Aorta (tissue), 5 donors: ENCODE results near the gene ERN1. TPM values are rescaled to one million over a fixed set of nuclear protein-coding genes. Genes with fewer than 3 reads are reported as not detected.
A peak's percentile ranks its signal among the peaks of the same experiment; 100 is the strongest.

Experiments
- ATAC-seq: fragments of 200-7000 bp; cut with Tn5 transposase; one replicate; pipeline ENCODE4 v1.9.1; 2022; ENCODE audit warnings: moderate library complexity; ENCODE audit not compliant: low FRiP score
- DNase-seq, 2 donors: peaks; one replicate each; pipeline ENCODE4 v3.0.0-alpha.2; 2020
- H3K27ac ChIP-seq, 2 donors: one replicate each; pipeline ENCODE4 v1.5.1; 2013; ENCODE audit warnings: low read length in 2 of 2, mild to moderate bottlenecking in 2 of 2, moderate library complexity in 2 of 2, control low read depth in 1 of 2, inconsistent platforms in 1 of 2, low read depth in 1 of 2
- H3K27me3 ChIP-seq, 2 donors: one replicate each; pipeline ENCODE4 v1.6.1; 2013; ENCODE audit warnings: control low read depth in 1 of 2, low read length in 1 of 2, mild to moderate bottlenecking in 1 of 2, moderate library complexity in 1 of 2; ENCODE audit not compliant: insufficient read depth in 2 of 2, control insufficient read depth in 1 of 2
- H3K36me3 ChIP-seq, 2 donors: one replicate each; pipeline ENCODE4 v1.6.1; 2013; ENCODE audit warnings: control low read depth in 1 of 2, low read length in 1 of 2, mild to moderate bottlenecking in 1 of 2; ENCODE audit not compliant: insufficient read depth in 2 of 2, control insufficient read depth in 1 of 2
- H3K4me1 ChIP-seq, 2 donors: one replicate each; pipeline ENCODE4 v1.6.1; 2013; ENCODE audit warnings: low read length in 2 of 2, control low read depth in 1 of 2, mild to moderate bottlenecking in 1 of 2, moderate library complexity in 1 of 2; ENCODE audit not compliant: insufficient read depth in 2 of 2, control insufficient read depth in 1 of 2
- H3K4me3 ChIP-seq, 2 donors: one replicate each; pipeline ENCODE4 v1.5.1; 2013; ENCODE audit warnings: low read length in 2 of 2, control low read depth in 1 of 2, mild to moderate bottlenecking in 1 of 2
- H3K9me3 ChIP-seq: one replicate; pipeline ENCODE4 v1.6.1; 2013; ENCODE audit warnings: mild to moderate bottlenecking, low read length; ENCODE audit not compliant: control insufficient read depth
- WGBS, 2 donors: extraction: QIAGEN DNeasy Blood & Tissue Kit; methylation state at CpG; one replicate each; pipeline ENCODE4 v1.1.7; 2013; 5-methylcytosine and 5-hydroxymethylcytosine counted together
- intact Hi-C, 2 donors: fragments of 100-400 bp; cut with DNase I; formaldehyde crosslinking; loops; one replicate each; pipeline versions ENCODE4 v1.14.2 to v1.15.0; 2022
- polyA plus RNA-seq, 2 donors: library from polyadenylated mRNA; stranded (reverse); fragments of 200-250 nt; gene quantifications; one replicate each; pipeline ENCODE4 v1.2.3, GENCODE V29; 2013
- total RNA-seq, 2 donors: library from RNA; stranded (reverse); fragmentation: NEBNext Ultra II Directional; extraction: Animal tissue kit (Norgen Biotek cat#: 25700); gene quantifications; one replicate each; pipeline ENCODE4 v1.2.1, GENCODE V29; 2021
- donor health status: healthy with polysubstance abuse.
- donor health status: Bipolar disorder and iron deficiency.
- donor health status: DM: no; HTN: no; CAD: no.
- donor health status: DM: no; HTN: no; CAD: no.
- donor health status: DM: yes; HTN: yes; CAD: no.

The ERN1 gene
- total and polyA plus RNA-seq, 4 donors = 1.0 to 31.0 (median 11.5) TPM

GRCh38 chr17:64091571-64091970, 38.4 kb downstream of the ERN1 start:
- H3K4me3 ChIP-seq = no peak overlapping the region
- ATAC-seq (no peak), DNase-seq (no peak)
- 95 to 98% methylated on average over 6 of the region's 6 CpGs for WGBS, 2 donors
- intact Hi-C loops = no loop called here
- H3K9me3 ChIP-seq = no peaks in the 10 kb centered on the region
- H3K27me3 ChIP-seq = no peaks in the 10 kb centered on the region
- no peak overlapping the region for H3K27ac ChIP-seq
- no peaks in the 10 kb centered on the region for H3K4me1 ChIP-seq
- no peaks in the 10 kb centered on the region for H3K36me3 ChIP-seq

GRCh38 chr17:64091116-64091515, 38.8 kb downstream of the ERN1 start:
- H3K36me3 ChIP-seq = no peaks in the 10 kb centered on the region
- DNase-seq (no peak), ATAC-seq (no peak)
- H3K4me3 ChIP-seq = no peak overlapping the region
- intact Hi-C loops = no loop called here
- no peaks in the 10 kb centered on the region for H3K27me3 ChIP-seq
- no peaks in the 10 kb centered on the region for H3K4me1 ChIP-seq
- no peaks in the 10 kb centered on the region for H3K9me3 ChIP-seq
- 91 to 92% methylated on average over 3 of the region's 3 CpGs for whole genome bisulfite sequencing, 2 donors
- no peak overlapping the region for H3K27ac ChIP-seq

GRCh38 chr17:64090144-64090543, 39.8 kb downstream of the ERN1 start:
- Histone ChIP-seq H3K4me1 (no peaks in the 10 kb centered on the region), H3K9me3 (no peaks in the 10 kb centered on the region), H3K27ac (no peak overlapping the region), H3K36me3 (no peaks in the 10 kb centered on the region), H3K27me3 (no peaks in the 10 kb centered on the region), H3K4me3 (no peak overlapping the region)
- intact Hi-C loops = no loop called here
- WGBS, 2 donors = 1 to 7% methylated on average over 5 of the region's 5 CpGs
- no peak for ATAC-seq
- DNase-seq = no peak

- ATAC-seq (no peak), DNase-seq (no peak)
- Histone ChIP-seq H3K27ac (no peak overlapping the region), H3K27me3 (no peaks in the 10 kb centered on the region), H3K4me3 (no peak overlapping the region), H3K9me3 (no peaks in the 10 kb centered on the region), H3K36me3 (no peaks in the 10 kb centered on the region), H3K4me1 (no peaks in the 10 kb centered on the region)
- intact Hi-C loops = no loop called here
- 95 to 99% methylated on average over 4 of the region's 4 CpGs for WGBS, 2 donors
These were observed 42.5 kb downstream of the ERN1 start for GRCh38 chr17:64087252-64088005.

- H3K4me1 ChIP-seq = no peaks in the 10 kb centered on the region
- no peaks in the 10 kb centered on the region for H3K36me3 ChIP-seq
- WGBS, 2 donors = 98 to 100% methylated on average over 2 of the region's 2 CpGs
- no peak overlapping the region for H3K4me3 ChIP-seq
- intact Hi-C loops = no loop called here
- no peak for ATAC-seq
- no peaks in the 10 kb centered on the region for H3K9me3 ChIP-seq
- no peak overlapping the region for H3K27ac ChIP-seq
- H3K27me3 ChIP-seq = no peaks in the 10 kb centered on the region
- no peak for DNase-seq
These were observed 44.3 kb downstream of the ERN1 start for GRCh38 chr17:64085650-64086005.

- Histone ChIP-seq H3K4me1 (no peaks in the 10 kb centered on the region), H3K27ac (no peak overlapping the region), H3K36me3 (no peaks in the 10 kb centered on the region), H3K9me3 (no peaks in the 10 kb centered on the region), H3K4me3 (no peak overlapping the region), H3K27me3 (no peaks in the 10 kb centered on the region)
- intact Hi-C loops = no loop called here
- DNase-seq = no peak
- WGBS, 2 donors = 85 to 95% methylated on average over 8 of the region's 8 CpGs
- ATAC-seq = peak; percentile 23
These were observed 44.8 kb downstream of the ERN1 start for GRCh38 chr17:64084940-64085649.

GRCh38 chr17:64084086-64084939, 45.6 kb downstream of the ERN1 start:
- ATAC-seq = peak; percentile 25
- Histone ChIP-seq H3K9me3 (no peaks in the 10 kb centered on the region), H3K36me3 (no peaks in the 10 kb centered on the region)

GRCh38 chr17:64083563-64084085, 46.3 kb downstream of the ERN1 start:
- ATAC-seq (no peak), DNase-seq (no peak)
- H3K4me1 ChIP-seq = no peaks in the 10 kb centered on the region
- no peaks in the 10 kb centered on the region for H3K27me3 ChIP-seq
- H3K36me3 ChIP-seq = no peaks in the 10 kb centered on the region
- intact Hi-C loops = no loop called here
- H3K27ac ChIP-seq = no peak overlapping the region
- WGBS, 2 donors = 36 to 50% methylated on average over 4 of the region's 4 CpGs
- H3K9me3 ChIP-seq = no peaks in the 10 kb centered on the region
- H3K4me3 ChIP-seq = no peak overlapping the region

More at GRCh38 chr17:64084086-64084939, 45.6 kb downstream of the ERN1 start:
- intact Hi-C loops = no loop called here
- no peak overlapping the region for H3K27ac ChIP-seq
- DNase-seq = no peak
- no peak overlapping the region for H3K4me3 ChIP-seq
- H3K4me1 ChIP-seq = no peaks in the 10 kb centered on the region
- H3K27me3 ChIP-seq = no peaks in the 10 kb centered on the region
- 17 to 20% methylated on average over 10 of the region's 10 CpGs for WGBS, 2 donors
